ENCODE results near the gene DUSP15. TPM values are rescaled to one million over a fixed set of nuclear protein-coding genes. Genes with fewer than 3 reads are reported as not detected.
"Not testable (repeated sequence)": the region's sequence is repeated elsewhere in the genome, so short reads cannot be mapped to it uniquely, and the experiment has no call there.

Gene DUSP15, protein sequence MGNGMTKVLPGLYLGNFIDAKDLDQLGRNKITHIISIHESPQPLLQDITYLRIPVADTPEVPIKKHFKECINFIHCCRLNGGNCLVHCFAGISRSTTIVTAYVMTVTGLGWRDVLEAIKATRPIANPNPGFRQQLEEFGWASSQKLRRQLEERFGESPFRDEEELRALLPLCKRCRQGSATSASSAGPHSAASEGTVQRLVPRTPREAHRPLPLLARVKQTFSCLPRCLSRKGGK
- 0.69 TPM for polyA plus RNA-seq (2012; ENCODE audit: insufficient read depth, insufficient read length, low read depth)

DNA sequence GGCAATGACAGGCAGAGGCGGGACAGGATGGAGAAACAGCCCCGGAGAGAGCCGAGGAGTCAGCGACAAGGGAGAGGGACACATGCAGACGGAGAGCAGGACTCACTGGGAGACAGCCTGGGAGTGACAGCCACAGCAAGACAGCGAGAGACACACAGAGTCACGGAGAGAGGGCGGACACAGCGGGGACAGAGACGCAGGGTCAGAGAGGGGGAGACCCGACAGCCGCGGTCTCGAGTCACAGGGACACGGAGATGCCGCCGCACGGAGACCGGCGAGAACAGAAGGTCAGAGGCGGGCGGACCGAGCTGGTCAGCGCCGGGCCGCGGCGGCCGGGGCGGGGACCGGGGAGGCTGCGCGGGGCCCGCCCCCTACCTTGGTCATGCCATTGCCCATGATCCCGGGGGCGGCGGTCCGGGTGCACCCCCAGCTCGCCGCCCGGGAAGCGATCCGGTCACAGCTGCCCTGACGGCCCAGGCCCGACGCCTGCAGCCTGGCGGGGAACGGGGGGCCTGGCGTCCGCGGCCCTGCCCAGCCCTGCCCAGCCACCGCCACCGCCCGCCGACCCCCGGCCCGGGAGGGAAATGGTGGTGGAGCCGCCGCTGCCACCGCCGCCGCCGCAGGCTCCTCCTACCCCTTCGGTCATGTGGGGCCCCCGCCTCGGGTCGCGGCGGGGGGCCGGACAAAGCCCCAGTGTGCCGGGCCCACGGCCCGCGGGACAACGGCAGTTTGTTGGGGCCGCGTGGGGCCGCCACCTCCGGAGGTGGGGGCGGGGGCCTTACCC, at the start of gene DUSP15, which contains the start of gene TTLL9:
Gene DUSP15 (minus strand): TSS at position 586 of the 784 bp plus-strand sequence. CDS start 190 bp downstream, at position 396.
Gene TTLL9 (plus strand): TSS at position 693 of the 784 bp plus-strand sequence. CDS start 493 bp downstream, outside the sequence.
- no peaks in the 10 kb centered on the region for H3K4me1 ChIP-seq
- H3K27me3 ChIP-seq: peaks cover 31% of the 10 kb centered on the region
- peak within 1 kb of the TSS; percentile 55 for H3K4me3 ChIP-seq (ENCODE audit: low read depth, low read length)
- H3K36me3 ChIP-seq: no peaks in the 10 kb centered on the region
- TF ChIP-seq, protein P1, sequence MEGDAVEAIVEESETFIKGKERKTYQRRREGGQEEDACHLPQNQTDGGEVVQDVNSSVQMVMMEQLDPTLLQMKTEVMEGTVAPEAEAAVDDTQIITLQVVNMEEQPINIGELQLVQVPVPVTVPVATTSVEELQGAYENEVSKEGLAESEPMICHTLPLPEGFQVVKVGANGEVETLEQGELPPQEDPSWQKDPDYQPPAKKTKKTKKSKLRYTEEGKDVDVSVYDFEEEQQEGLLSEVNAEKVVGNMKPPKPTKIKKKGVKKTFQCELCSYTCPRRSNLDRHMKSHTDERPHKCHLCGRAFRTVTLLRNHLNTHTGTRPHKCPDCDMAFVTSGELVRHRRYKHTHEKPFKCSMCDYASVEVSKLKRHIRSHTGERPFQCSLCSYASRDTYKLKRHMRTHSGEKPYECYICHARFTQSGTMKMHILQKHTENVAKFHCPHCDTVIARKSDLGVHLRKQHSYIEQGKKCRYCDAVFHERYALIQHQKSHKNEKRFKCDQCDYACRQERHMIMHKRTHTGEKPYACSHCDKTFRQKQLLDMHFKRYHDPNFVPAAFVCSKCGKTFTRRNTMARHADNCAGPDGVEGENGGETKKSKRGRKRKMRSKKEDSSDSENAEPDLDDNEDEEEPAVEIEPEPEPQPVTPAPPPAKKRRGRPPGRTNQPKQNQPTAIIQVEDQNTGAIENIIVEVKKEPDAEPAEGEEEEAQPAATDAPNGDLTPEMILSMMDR (IDR thresholded peaks at IDR 0.05; ENCODE audit: low read depth, low read length): no peak
- peak; percentile 39 for DNase-seq
- no peaks in the 10 kb centered on the region for H3K9me3 ChIP-seq

DNA sequence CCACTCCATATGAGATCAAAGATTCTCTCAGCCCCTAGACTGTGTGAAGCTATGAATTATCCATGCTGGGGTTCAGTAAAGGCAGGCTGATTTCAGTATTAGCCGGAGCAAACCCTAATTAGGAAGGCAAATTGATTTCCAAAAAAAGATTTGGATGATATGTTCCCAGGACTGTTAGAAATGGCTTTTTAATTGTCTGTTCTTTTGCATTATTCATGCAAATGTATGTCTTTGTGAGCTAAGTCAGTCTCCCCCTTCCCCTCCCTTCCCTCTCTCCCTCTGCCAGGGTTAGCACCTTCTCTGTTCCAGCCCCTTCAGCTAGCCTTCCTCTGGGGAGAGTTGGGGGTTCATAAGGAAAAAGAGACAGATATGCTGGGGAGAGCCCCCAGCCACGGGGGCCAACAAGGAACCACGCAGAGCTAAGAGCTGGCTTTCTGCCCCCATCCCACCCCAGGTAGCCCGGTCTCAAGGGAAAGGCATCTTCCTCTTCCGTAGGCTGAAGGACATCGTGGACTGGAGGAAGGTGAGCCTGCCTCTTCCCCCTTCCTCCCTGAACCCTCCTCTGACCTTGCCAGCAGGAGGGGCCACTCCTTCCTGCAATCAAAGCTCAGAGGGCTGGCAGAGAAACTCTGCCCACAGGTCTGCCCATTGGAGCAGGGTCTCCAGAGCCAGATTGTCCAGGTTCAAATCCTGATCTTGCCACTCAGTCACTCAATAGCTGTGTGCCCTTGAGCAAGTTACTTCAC, 49.3 kb upstream of the DUSP15 start:
- Histone ChIP-seq H3K9me3 (no peaks in the 10 kb centered on the region), H3K4me1 (no peaks in the 10 kb centered on the region), H3K27me3 (no peaks in the 10 kb centered on the region), H3K36me3 (no peaks in the 10 kb centered on the region), H3K4me3 (ENCODE audit: low read depth, low read length) (no peak overlapping the region)
- DNase-seq: no peak
- TF ChIP-seq, protein P1 (IDR thresholded peaks at IDR 0.05; ENCODE audit: low read depth, low read length): no peak

DNA sequence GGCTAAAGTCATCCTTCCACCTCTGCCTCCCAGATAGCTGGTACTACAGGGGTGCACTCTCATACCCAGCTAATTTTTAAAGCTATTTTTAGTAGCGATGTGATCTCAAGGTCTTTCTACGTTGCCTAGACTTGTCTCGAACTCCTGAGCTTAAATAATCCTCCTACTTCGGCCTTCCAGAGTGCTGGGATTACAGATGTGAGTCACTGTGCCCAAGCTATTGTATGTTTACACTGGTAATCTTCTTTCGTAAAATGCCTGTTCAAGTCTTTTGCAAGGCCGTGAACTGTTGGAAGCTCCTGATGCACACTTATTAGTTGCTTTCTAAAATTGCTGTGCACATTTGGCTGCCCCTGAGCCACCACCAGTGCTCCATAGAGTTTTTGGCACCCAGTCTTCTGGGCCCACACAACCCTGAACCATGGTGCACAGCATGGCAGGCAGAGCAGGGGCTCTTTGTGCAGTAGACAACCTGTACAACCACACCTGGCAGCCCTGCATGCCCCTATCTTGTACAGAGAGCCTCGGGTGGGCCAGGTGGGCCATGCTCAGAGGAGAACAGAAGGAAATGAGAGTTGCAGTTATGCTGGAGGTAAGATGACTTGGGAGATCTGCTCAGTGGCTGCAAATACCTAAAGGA, 48.3 kb upstream of the DUSP15 start:
- H3K4me3 ChIP-seq (ENCODE audit: low read depth, low read length): no peak overlapping the region
- TF ChIP-seq, protein P1 (IDR thresholded peaks at IDR 0.05; ENCODE audit: low read depth, low read length): no peak
- no peaks in the 10 kb centered on the region for H3K27me3 ChIP-seq
- DNase-seq: no peak
- H3K36me3 ChIP-seq: no peaks in the 10 kb centered on the region
- H3K9me3 ChIP-seq: no peaks in the 10 kb centered on the region
- no peaks in the 10 kb centered on the region for H3K4me1 ChIP-seq

DNA sequence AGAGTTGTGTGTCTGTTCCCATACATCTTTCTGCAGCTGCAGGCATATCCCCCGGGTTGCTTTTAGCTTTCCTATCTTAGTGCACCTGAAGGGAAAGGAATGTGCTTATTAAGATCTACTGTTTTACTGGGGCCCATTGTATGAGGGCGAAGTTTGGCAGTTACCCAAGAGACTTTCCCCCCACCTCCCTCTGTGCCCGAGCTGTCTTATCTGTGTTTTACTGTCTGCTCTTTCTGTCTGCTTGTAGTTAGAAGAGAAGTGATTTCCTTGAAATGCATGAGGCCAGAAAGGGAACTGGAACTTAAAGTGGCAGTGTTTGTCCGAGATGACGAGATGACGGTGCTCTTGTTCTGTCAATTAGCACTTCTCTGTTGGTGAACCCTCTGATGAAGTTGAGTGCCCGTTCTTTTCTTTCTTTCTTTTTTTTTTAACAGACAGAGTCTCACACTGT, 47.7 kb upstream of the DUSP15 start:
- not testable (repeated sequence) for H3K36me3 ChIP-seq; H3K4me3 ChIP-seq (ENCODE audit: low read depth, low read length); H3K9me3 ChIP-seq; H3K27me3 ChIP-seq; DNase-seq; H3K4me1 ChIP-seq

DNA sequence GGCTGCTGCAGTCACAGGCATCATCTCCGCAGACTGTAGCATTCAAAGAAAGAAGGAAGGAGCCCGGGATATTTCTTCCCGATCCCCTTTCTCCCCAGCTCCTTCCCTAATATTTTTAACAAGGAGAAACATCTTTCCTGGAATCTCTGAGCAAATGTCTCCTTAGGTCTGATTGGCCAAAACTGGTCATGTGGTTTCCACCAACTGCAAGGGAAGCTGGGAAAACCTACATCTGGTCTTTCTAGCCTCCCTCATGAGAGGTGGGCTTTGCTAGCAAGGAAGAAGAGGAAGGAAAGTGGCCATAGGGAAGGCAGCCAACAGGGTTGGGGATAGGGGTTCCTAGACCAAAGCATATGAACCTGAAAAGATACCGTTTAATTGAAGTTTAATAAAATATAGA, 46.4 kb upstream of the DUSP15 start:
- Histone ChIP-seq H3K36me3 (no peaks in the 10 kb centered on the region), H3K4me1 (no peaks in the 10 kb centered on the region), H3K27me3 (no peaks in the 10 kb centered on the region), H3K9me3 (no peaks in the 10 kb centered on the region), H3K4me3 (ENCODE audit: low read depth, low read length) (no peak overlapping the region)
- DNase-seq: no peak
- TF ChIP-seq, protein P1 (IDR thresholded peaks at IDR 0.05; ENCODE audit: low read depth, low read length): no peak
